Mesenchymal stem cell (in vitro differentiated cells and primary cell): ENCODE results near the gene ARRDC1.

Source experiments
- DNase-seq: peaks from one replicate; pipeline ENCODE4 v3.0.0-alpha.2; 2013
- H2AFZ ChIP-seq: one replicate; pipeline ENCODE4 v1.6.1; 2013; ENCODE audit warnings: low read depth, mild to moderate bottlenecking, control low read depth, inconsistent platforms, low read length, moderate library complexity
- H2AK5ac ChIP-seq: 2 replicates; pipeline ENCODE4 v1.6.1; 2013; ENCODE audit warnings: low read length, moderate library complexity, mild to moderate bottlenecking, inconsistent platforms; ENCODE audit not compliant: severe bottlenecking
- H2BK120ac ChIP-seq: one replicate; pipeline ENCODE4 v1.6.1; 2013; ENCODE audit warnings: low read depth, mild to moderate bottlenecking, inconsistent platforms, low read length, moderate library complexity
- H2BK12ac ChIP-seq, 2 experiments: one replicate each; pipeline ENCODE4 v1.6.1; 2013; ENCODE audit warnings: inconsistent platforms in 2 of 2, low read length in 2 of 2, mild to moderate bottlenecking in 2 of 2, moderate library complexity in 2 of 2, control low read depth in 1 of 2
- H2BK15ac ChIP-seq: one replicate; pipeline ENCODE4 v1.6.1; 2013; ENCODE audit warnings: mild to moderate bottlenecking, low read depth, inconsistent platforms; ENCODE audit not compliant: poor library complexity, severe bottlenecking
- H2BK5ac ChIP-seq: 2 replicates; pipeline ENCODE4 v1.6.1; 2013; ENCODE audit warnings: low read depth, mild to moderate bottlenecking, low read length, control low read depth, inconsistent platforms; ENCODE audit not compliant: poor library complexity, severe bottlenecking
- H3K14ac ChIP-seq, 2 experiments: one replicate each; pipeline ENCODE4 v1.6.1; 2013; ENCODE audit warnings: inconsistent platforms in 2 of 2, low read length in 2 of 2, control low read depth in 1 of 2, mild to moderate bottlenecking in 1 of 2, moderate library complexity in 1 of 2
- H3K18ac ChIP-seq, 2 experiments: one replicate each; pipeline ENCODE4 v1.6.1; 2013; ENCODE audit warnings: inconsistent platforms in 2 of 2, low read length in 2 of 2, control low read depth in 1 of 2, low read depth in 1 of 2, mild to moderate bottlenecking in 1 of 2
- H3K23ac ChIP-seq, 2 experiments: one replicate each; pipeline ENCODE4 v1.6.1; 2013; ENCODE audit warnings: inconsistent platforms in 2 of 2, low read length in 2 of 2, mild to moderate bottlenecking in 2 of 2, moderate library complexity in 2 of 2, control low read depth in 1 of 2
- H3K27ac ChIP-seq: 2 replicates; pipeline ENCODE4 v1.5.1; 2013; ENCODE audit warnings: mild to moderate bottlenecking, moderate library complexity, low read length, control low read depth, inconsistent platforms; ENCODE audit not compliant: poor library complexity, severe bottlenecking
- H3K27me3 ChIP-seq, 2 experiments: 2 replicates each; pipeline versions ENCODE4 v1.6.1 to v1.7.0; 2013; ENCODE audit warnings: low read length in 2 of 2, mild to moderate bottlenecking in 2 of 2, moderate library complexity in 2 of 2, control low read depth in 1 of 2, inconsistent platforms in 1 of 2; ENCODE audit not compliant: control insufficient read depth in 1 of 2, insufficient read depth in 1 of 2
- H3K36me3 ChIP-seq, 2 experiments: 2 replicates each; pipeline versions ENCODE4 v1.6.1 to v1.7.0; 2013; ENCODE audit warnings: low read length in 2 of 2, control low read depth in 1 of 2, inconsistent platforms in 1 of 2, low read depth in 1 of 2, mild to moderate bottlenecking in 1 of 2; ENCODE audit not compliant: insufficient read depth in 2 of 2, control insufficient read depth in 1 of 2
- H3K4ac ChIP-seq, 2 experiments: one replicate each; pipeline ENCODE4 v1.6.1; 2013; ENCODE audit warnings: inconsistent platforms in 2 of 2, low read length in 2 of 2, mild to moderate bottlenecking in 2 of 2, moderate library complexity in 2 of 2, control low read depth in 1 of 2, low read depth in 1 of 2
- H3K4me1 ChIP-seq: 2 replicates; pipeline ENCODE4 v1.6.1; 2013; ENCODE audit warnings: low read depth, low read length, control low read depth; ENCODE audit not compliant: control insufficient read depth, insufficient read depth
- H3K4me2 ChIP-seq: 2 replicates; pipeline ENCODE4 v1.6.1; 2013; ENCODE audit warnings: low read length, mild to moderate bottlenecking, inconsistent platforms; ENCODE audit not compliant: poor library complexity, severe bottlenecking
- H3K4me3 ChIP-seq, 2 experiments: 2 replicates each; pipeline versions ENCODE4 v1.5.1 to v1.7.0; 2013; ENCODE audit warnings: low read length in 2 of 2, mild to moderate bottlenecking in 2 of 2, control low read depth in 1 of 2, low read depth in 1 of 2; ENCODE audit not compliant: insufficient read depth in 1 of 2
- H3K79me1 ChIP-seq: replicated peaks from 2 replicates; pipeline ENCODE4 v1.6.1; 2013; ENCODE audit warnings: mild to moderate bottlenecking, control low read depth, low read length, inconsistent platforms; ENCODE audit not compliant: poor library complexity, severe bottlenecking
- H3K9ac ChIP-seq: 2 replicates; pipeline ENCODE4 v1.7.0; 2013; ENCODE audit warnings: mild to moderate bottlenecking, low read length, moderate library complexity
- H3K9me3 ChIP-seq: 2 replicates; pipeline ENCODE4 v1.7.0; 2013; ENCODE audit warnings: mild to moderate bottlenecking, low read length; ENCODE audit not compliant: control insufficient read depth
- H4K8ac ChIP-seq: one replicate; pipeline ENCODE4 v1.6.1; 2013; ENCODE audit warnings: inconsistent platforms, mild to moderate bottlenecking, low read length, moderate library complexity
- H4K91ac ChIP-seq: one replicate; pipeline ENCODE4 v1.6.1; 2013; ENCODE audit warnings: mild to moderate bottlenecking, low read length, inconsistent platforms
- WGBS: methylation state at CpG from one replicate; pipeline ENCODE4 v1.1.7; 2013; ENCODE audit warnings: mixed read lengths; 5-methylcytosine and 5-hydroxymethylcytosine counted together

Gene ARRDC1

GRCh38 chr9:137581361-137582285 is 23.9 kb upstream of the ARRDC1 start:
- Histone ChIP-seq H2BK120ac (no peak overlapping the region), H2BK12ac (no peak overlapping the region), H4K91ac (no peak overlapping the region), H2BK15ac (no peak overlapping the region), H3K27me3 (no peaks in the 10 kb centered on the region), H3K27ac (no peak overlapping the region), H3K14ac (no peak overlapping the region), H3K18ac (no peak overlapping the region), H3K4me3 (no peak overlapping the region), H2AFZ (no peak overlapping the region), H3K4me2 (no peak overlapping the region), H4K8ac (no peak overlapping the region), H2BK5ac (no peak overlapping the region), H3K4ac (no peak overlapping the region), H3K23ac (no peak overlapping the region), H3K79me1 (peaks cover 34% of the 10 kb centered on the region), H3K9ac (no peak overlapping the region), H3K9me3 (no peaks in the 10 kb centered on the region), H3K36me3 (peaks cover 62 to 66% of the 10 kb centered on the region in 2 experiments), H2AK5ac (no peak overlapping the region), H3K4me1 (peaks cover 21% of the 10 kb centered on the region)
- 92% methylated on average over 22 of the region's 22 CpGs for WGBS
- DNase-seq = no peak

- H2AFZ ChIP-seq = no peak overlapping the region
- H3K23ac ChIP-seq = no peak overlapping the region
- H3K36me3 ChIP-seq = peaks cover 70 to 74% of the 10 kb centered on the region in 2 experiments
- H3K4me2 ChIP-seq = no peak overlapping the region
- H3K4me1 ChIP-seq = peaks cover 18% of the 10 kb centered on the region
- H2BK120ac ChIP-seq = no peak overlapping the region
- no peak overlapping the region for H4K8ac ChIP-seq
- no peak overlapping the region for H2BK5ac ChIP-seq
- H4K91ac ChIP-seq = no peak overlapping the region
- H3K27me3 ChIP-seq = no peaks in the 10 kb centered on the region
- no peak overlapping the region for H3K4ac ChIP-seq
- no peak overlapping the region for H2BK12ac ChIP-seq
- no peaks in the 10 kb centered on the region for H3K9me3 ChIP-seq
- WGBS = 92% methylated on average over 20 of the region's 20 CpGs
- H2AK5ac ChIP-seq = no peak overlapping the region
- H2BK15ac ChIP-seq = no peak overlapping the region
- no peak overlapping the region for H3K14ac ChIP-seq
- H3K79me1 ChIP-seq = peaks cover 41% of the 10 kb centered on the region
- H3K9ac ChIP-seq = no peak overlapping the region
- H3K27ac ChIP-seq = no peak overlapping the region
- H3K4me3 ChIP-seq = no peak overlapping the region
- no peak overlapping the region for H3K18ac ChIP-seq
- no peak for DNase-seq
These were observed 23.1 kb upstream of the ARRDC1 start for GRCh38 chr9:137582286-137582860.

GRCh38 chr9:137583347-137583746 is 22.1 kb upstream of the ARRDC1 start:
- DNase-seq = no peak
- WGBS = 92% methylated on average over 14 of the region's 14 CpGs

GRCh38 chr9:137583957-137584356 is 21.5 kb upstream of the ARRDC1 start:
- Histone ChIP-seq H4K91ac (no peak overlapping the region), H3K4me2 (no peak overlapping the region), H3K27me3 (no peaks in the 10 kb centered on the region), H2AK5ac (no peak overlapping the region), H2AFZ (no peak overlapping the region), H2BK12ac (no peak overlapping the region), H3K9ac (no peak overlapping the region), H3K27ac (no peak overlapping the region), H2BK120ac (no peak overlapping the region), H3K4me3 (no peak overlapping the region), H3K79me1 (peaks cover 55% of the 10 kb centered on the region), H2BK15ac (no peak overlapping the region), H2BK5ac (no peak overlapping the region), H3K14ac (no peak overlapping the region), H3K18ac (no peak overlapping the region), H4K8ac (no peak overlapping the region), H3K9me3 (no peaks in the 10 kb centered on the region), H3K23ac (no peak overlapping the region), H3K36me3 (peaks cover 84 to 86% of the 10 kb centered on the region in 2 experiments), H3K4me1 (peaks cover 14% of the 10 kb centered on the region), H3K4ac (no peak overlapping the region)
- 92% methylated on average over 8 of the region's 8 CpGs for WGBS
- DNase-seq = no peak

More at GRCh38 chr9:137583347-137583746, 22.1 kb upstream of the ARRDC1 start:
- Histone ChIP-seq H3K36me3 (peaks cover 79 to 83% of the 10 kb centered on the region in 2 experiments), H2BK15ac (no peak overlapping the region), H3K4me2 (no peak overlapping the region), H3K27me3 (no peaks in the 10 kb centered on the region), H3K4ac (no peak overlapping the region), H2BK12ac (no peak overlapping the region), H3K27ac (no peak overlapping the region), H4K8ac (no peak overlapping the region), H3K9me3 (no peaks in the 10 kb centered on the region), H3K18ac (no peak overlapping the region), H3K14ac (no peak overlapping the region), H3K79me1 (peaks cover 51% of the 10 kb centered on the region), H2BK120ac (no peak overlapping the region), H3K4me3 (no peak overlapping the region), H2AFZ (no peak overlapping the region), H3K4me1 (peaks cover 14% of the 10 kb centered on the region), H2AK5ac (no peak overlapping the region), H4K91ac (no peak overlapping the region), H3K23ac (no peak overlapping the region), H2BK5ac (no peak overlapping the region), H3K9ac (no peak overlapping the region)
